ENCODE measurements around the gene BOC. TPM values are rescaled to one million over a fixed set of nuclear protein-coding genes. Genes with fewer than 3 reads are reported as not detected.

Gene BOC
- total RNA-seq, 1 experiment from 2014 or later, result 3.5 TPM

- Histone ChIP-seq H3K56ac (ENCODE audit: insufficient read length, low read depth, low read length) (no peak overlapping the region), H3K79me1 (ENCODE audit: insufficient read depth, low read depth, low read length, poor library complexity, severe bottlenecking) (no peaks in the 10 kb centered on the region), H4K5ac (ENCODE audit: insufficient read length, low read depth, low read length) (no peak overlapping the region), H3K27me3 (ENCODE audit: insufficient read depth, low read length) (no peaks in the 10 kb centered on the region), H4K20me1 (ENCODE audit: control insufficient read depth, insufficient read depth, insufficient read length) (no peaks in the 10 kb centered on the region), H3K4me1 (ENCODE audit: insufficient read depth, low read length) (peaks cover 7% of the 10 kb centered on the region), H2AK5ac (ENCODE audit: insufficient read length, low read length) (no peak overlapping the region), H3K23me2 (ENCODE audit: insufficient read length, low read depth, low read length, poor library complexity, severe bottlenecking) (no peaks in the 10 kb centered on the region), H3K18ac (ENCODE audit: insufficient read length, low read depth, low read length) (no peak overlapping the region), H2BK15ac (ENCODE audit: low read depth, low read length) (no peak overlapping the region), H3K9ac (ENCODE audit: extremely low read depth, insufficient read length, low read length) (no peak overlapping the region), H3T11ph (ENCODE audit: low read length) (no peak overlapping the region), H3K14ac (ENCODE audit: insufficient read depth, low read length) (no peak overlapping the region), H2BK12ac (ENCODE audit: insufficient read length, low read depth, low read length) (no peak overlapping the region), H4K8ac (replicated peaks; ENCODE audit: insufficient read length, low read depth, low read length) (no peak overlapping the region), H3K4me2 (ENCODE audit: insufficient read depth, insufficient read length, low read length) (no peak overlapping the region), H4K91ac (ENCODE audit: insufficient read length, low read depth, low read length) (no peak overlapping the region), H2BK120ac (ENCODE audit: low read depth, low read length, poor library complexity, severe bottlenecking) (no peak overlapping the region), H3K27ac (ENCODE audit: insufficient read length, low read depth, low read length) (no peak overlapping the region), H3K4ac (ENCODE audit: low read depth, low read length) (no peak overlapping the region), H3K79me2 (ENCODE audit: insufficient read depth, low read length) (no peaks in the 10 kb centered on the region), H2AFZ (ENCODE audit: low read length) (no peak overlapping the region), H3K23ac (ENCODE audit: insufficient read length, low read depth, low read length) (no peak overlapping the region), H3K9me3 (ENCODE audit: control insufficient read depth, low read depth, low read length) (no peaks in the 10 kb centered on the region), H2BK20ac (ENCODE audit: low read depth, low read length, poor library complexity, severe bottlenecking) (no peak overlapping the region), H2BK5ac (ENCODE audit: insufficient read length, low read length) (no peak overlapping the region)
- no CpG with 5 or more reads among the region's 13 CpGs for WGBS (ENCODE audit: extremely low coverage, insufficient read length, low lambda C conversion rate)
- no peaks in the 10 kb centered on the region; a peak in 1 of 7 replicates for H3K36me3 Mint-ChIP-seq (ENCODE audit: insufficient read depth in 1 of 3, low read depth in 3 of 3)
- DNase-seq, result no peak
- TF ChIP-seq CTCF (conservative IDR thresholded peaks at IDR 0.05), result no peak
- peaks cover 1% of the 10 kb centered on the region; the same call in 1 of the 2 replicates for H3K27me3 Mint-ChIP-seq (ENCODE audit: low read depth)
- no peak overlapping the region for H3K4me3 Mint-ChIP-seq
- H3K27ac Mint-ChIP-seq, result no peak overlapping the region
- peaks cover 0 to 2% of the 10 kb centered on the region in 2 experiments; a peak in 2 of 5 replicates for H3K9me3 Mint-ChIP-seq
- no peaks in the 10 kb centered on the region for H3K4me1 Mint-ChIP-seq
Observed at GRCh38 chr3:113183748-113184661, 27.4 kb upstream of the BOC start.
